Stimulated activated memory B cell treated with anti-CD40 and anti-IgM and Interleukin-4, amounts not matched to agents 10 μg/mL and 1 μg/mL and 100 μg/mL, for 72 hours (primary cell): Measurements from ENCODE around the gene DHRS2.
A peak's percentile ranks its signal among the peaks of the same experiment; 100 is the strongest.

ENCODE experiments used
- ATAC-seq: fragments of 150-1000 bp; cut with Tn5 transposase; 2 replicates; pipeline ENCODE4 v1.10.0; 2021
- H3K27ac Mint-ChIP-seq: one replicate; pipeline ENCODE4 v1.8.0; 2022; ENCODE audit warnings: mild to moderate bottlenecking, mixed read lengths
- H3K27me3 Mint-ChIP-seq: one replicate; pipeline ENCODE4 v1.8.0; 2022; ENCODE audit warnings: mixed read lengths
- H3K36me3 Mint-ChIP-seq: one replicate; pipeline ENCODE4 v1.8.0; 2022; ENCODE audit warnings: mixed read lengths
- H3K4me1 Mint-ChIP-seq: one replicate; pipeline ENCODE4 v1.8.0; 2022; ENCODE audit warnings: mixed read lengths
- H3K4me3 Mint-ChIP-seq: one replicate; pipeline ENCODE4 v1.8.0; 2022; ENCODE audit warnings: mild to moderate bottlenecking, moderate library complexity, mixed read lengths
- H3K9me3 Mint-ChIP-seq: one replicate; pipeline ENCODE4 v1.8.0; 2022; ENCODE audit warnings: mixed read lengths

The DHRS2 gene

GRCh38 chr14:23645812-23646647, 9.9 kb downstream of the DHRS2 start:
- no peak for ATAC-seq
- H3K36me3 Mint-ChIP-seq = no peaks in the 10 kb centered on the region
- peaks cover 26% of the 10 kb centered on the region for H3K27me3 Mint-ChIP-seq
- no peak overlapping the region for H3K4me3 Mint-ChIP-seq
- H3K27ac Mint-ChIP-seq = no peak overlapping the region
- H3K4me1 Mint-ChIP-seq = no peaks in the 10 kb centered on the region
- H3K9me3 Mint-ChIP-seq = no peaks in the 10 kb centered on the region

GRCh38 chr14:23646648-23647549, 10.7 kb downstream of the DHRS2 start:
- Mint-ChIP-seq H3K4me3 (no peak overlapping the region), H3K36me3 (no peaks in the 10 kb centered on the region), H3K9me3 (no peaks in the 10 kb centered on the region), H3K27me3 (peaks cover 26% of the 10 kb centered on the region), H3K4me1 (no peaks in the 10 kb centered on the region), H3K27ac (no peak overlapping the region)
- no peak for ATAC-seq

GRCh38 chr14:23647619-23648018, 11.5 kb downstream of the DHRS2 start:
- H3K4me3 Mint-ChIP-seq = no peak overlapping the region
- H3K36me3 Mint-ChIP-seq = no peaks in the 10 kb centered on the region
- H3K27me3 Mint-ChIP-seq = peaks cover 26% of the 10 kb centered on the region
- no peak for ATAC-seq
- H3K4me1 Mint-ChIP-seq = no peaks in the 10 kb centered on the region
- H3K27ac Mint-ChIP-seq = no peak overlapping the region
- no peaks in the 10 kb centered on the region for H3K9me3 Mint-ChIP-seq

GRCh38 chr14:23648764-23649460, 12.7 kb downstream of the DHRS2 start:
- H3K36me3 Mint-ChIP-seq = no peaks in the 10 kb centered on the region
- H3K4me3 Mint-ChIP-seq = no peak overlapping the region
- no peaks in the 10 kb centered on the region for H3K4me1 Mint-ChIP-seq

GRCh38 chr14:23650506-23650905, 14.3 kb downstream of the DHRS2 start:
- no peak overlapping the region for H3K4me3 Mint-ChIP-seq
- no peak for ATAC-seq
- H3K36me3 Mint-ChIP-seq = no peaks in the 10 kb centered on the region
- peaks cover 26% of the 10 kb centered on the region for H3K27me3 Mint-ChIP-seq
- H3K9me3 Mint-ChIP-seq = no peaks in the 10 kb centered on the region
- no peaks in the 10 kb centered on the region for H3K4me1 Mint-ChIP-seq
- H3K27ac Mint-ChIP-seq = no peak overlapping the region

More at GRCh38 chr14:23648764-23649460, 12.7 kb downstream of the DHRS2 start:
- H3K27me3 Mint-ChIP-seq = peaks cover 26% of the 10 kb centered on the region
- no peak overlapping the region for H3K27ac Mint-ChIP-seq
- ATAC-seq = no peak
- no peaks in the 10 kb centered on the region for H3K9me3 Mint-ChIP-seq

GRCh38 chr14:23653051-23653450, 16.9 kb downstream of the DHRS2 start:
- H3K27ac Mint-ChIP-seq = no peak overlapping the region
- H3K4me1 Mint-ChIP-seq = no peaks in the 10 kb centered on the region
- H3K4me3 Mint-ChIP-seq = no peak overlapping the region
- H3K9me3 Mint-ChIP-seq = no peaks in the 10 kb centered on the region
- H3K27me3 Mint-ChIP-seq = peaks cover 13% of the 10 kb centered on the region
- no peak for ATAC-seq
- H3K36me3 Mint-ChIP-seq = no peaks in the 10 kb centered on the region

GRCh38 chr14:23654231-23654630, 18.1 kb downstream of the DHRS2 start:
- no peak overlapping the region for H3K4me3 Mint-ChIP-seq
- H3K27me3 Mint-ChIP-seq = peaks cover 2% of the 10 kb centered on the region
- no peak for ATAC-seq
- no peaks in the 10 kb centered on the region for H3K4me1 Mint-ChIP-seq
- no peaks in the 10 kb centered on the region for H3K9me3 Mint-ChIP-seq
- H3K27ac Mint-ChIP-seq = no peak overlapping the region
- no peaks in the 10 kb centered on the region for H3K36me3 Mint-ChIP-seq

GRCh38 chr14:23657959-23658470, 21.9 kb downstream of the DHRS2 start:
- H3K9me3 Mint-ChIP-seq = no peaks in the 10 kb centered on the region
- no peaks in the 10 kb centered on the region for H3K36me3 Mint-ChIP-seq
- peaks cover 27% of the 10 kb centered on the region for H3K27me3 Mint-ChIP-seq
- H3K4me3 Mint-ChIP-seq = no peak overlapping the region
- no peak overlapping the region for H3K27ac Mint-ChIP-seq
- peaks cover 6% of the 10 kb centered on the region for H3K4me1 Mint-ChIP-seq
- no peak for ATAC-seq

- Mint-ChIP-seq H3K27ac (no peak overlapping the region), H3K36me3 (no peaks in the 10 kb centered on the region), H3K4me1 (peaks cover 6% of the 10 kb centered on the region), H3K27me3 (peaks cover 45% of the 10 kb centered on the region), H3K9me3 (no peaks in the 10 kb centered on the region), H3K4me3 (no peak overlapping the region)
- ATAC-seq = peak; percentile 31
These were observed 24.4 kb downstream of the DHRS2 start for GRCh38 chr14:23660290-23661226.

GRCh38 chr14:23661542-23661941, 25.4 kb downstream of the DHRS2 start:
- Mint-ChIP-seq H3K36me3 (no peaks in the 10 kb centered on the region), H3K27ac (no peak overlapping the region), H3K4me1 (peaks cover 6% of the 10 kb centered on the region), H3K27me3 (peaks cover 45% of the 10 kb centered on the region), H3K4me3 (no peak overlapping the region), H3K9me3 (no peaks in the 10 kb centered on the region)
- no peak for ATAC-seq

- Mint-ChIP-seq H3K36me3 (no peaks in the 10 kb centered on the region), H3K9me3 (no peaks in the 10 kb centered on the region), H3K27me3 (peaks cover 45% of the 10 kb centered on the region), H3K4me1 (peaks cover 6% of the 10 kb centered on the region), H3K27ac (no peak overlapping the region), H3K4me3 (no peak overlapping the region)
- ATAC-seq = no peak
These were observed 27.0 kb downstream of the DHRS2 start for GRCh38 chr14:23663127-23663526.

- no peak for ATAC-seq
- Mint-ChIP-seq H3K4me1 (peaks cover 6% of the 10 kb centered on the region), H3K36me3 (no peaks in the 10 kb centered on the region), H3K9me3 (no peaks in the 10 kb centered on the region), H3K27ac (no peak overlapping the region), H3K4me3 (no peak overlapping the region), H3K27me3 (peaks cover 45% of the 10 kb centered on the region)
These were observed 27.5 kb downstream of the DHRS2 start for GRCh38 chr14:23663711-23664110.

GRCh38 chr14:23664207-23664885, 28.2 kb downstream of the DHRS2 start:
- Mint-ChIP-seq H3K27ac (no peak overlapping the region), H3K4me3 (no peak overlapping the region), H3K36me3 (no peaks in the 10 kb centered on the region), H3K9me3 (no peaks in the 10 kb centered on the region), H3K27me3 (peaks cover 45% of the 10 kb centered on the region), H3K4me1 (peaks cover 6% of the 10 kb centered on the region)
- no peak for ATAC-seq
